OCI-LY1 (cell line): ENCODE data around the gene SLC22A23.

Experiments used
- H2AFZ ChIP-seq: fragments of 200-600 bp; sonication (generic), shearing (Covaris generic); 2 replicates; pipeline ENCODE4 v1.6.0; 2014; ENCODE audit warnings: antibody characterized with exemption, mild to moderate bottlenecking, low read length
- H3F3A ChIP-seq: fragments of 200-600 bp; sonication (generic), shearing (Covaris generic); 2 replicates; pipeline ENCODE4 v1.6.0; 2014; ENCODE audit warnings: mild to moderate bottlenecking, antibody characterized with exemption, low read length, moderate library complexity; ENCODE audit not compliant: insufficient read depth
- H3K27ac ChIP-seq: fragments of 200-600 bp; sonication (generic); 2 replicates; pipeline ENCODE4 v1.5.1; 2014; ENCODE audit warnings: low read length, mixed run types, mild to moderate bottlenecking, low read depth; ENCODE audit not compliant: poor library complexity, severe bottlenecking
- H3K27me3 ChIP-seq: fragments of 200-600 bp; sonication (generic); 2 replicates; pipeline ENCODE4 v1.6.0; 2014; ENCODE audit warnings: antibody characterized with exemption, mild to moderate bottlenecking, low read length, moderate library complexity; ENCODE audit not compliant: insufficient read depth
- H3K36me3 ChIP-seq: fragments of 200-600 bp; sonication (generic); 2 replicates; pipeline ENCODE4 v1.6.1; 2014; ENCODE audit warnings: mild to moderate bottlenecking, antibody characterized with exemption, low read length, moderate library complexity, mixed read lengths; ENCODE audit not compliant: insufficient read depth
- H3K4me1 ChIP-seq: fragments of 200-600 bp; sonication (generic); 2 replicates; pipeline ENCODE4 v1.5.1; 2014; ENCODE audit warnings: mild to moderate bottlenecking, low read length, moderate library complexity; ENCODE audit not compliant: insufficient read depth, severe bottlenecking
- H3K4me2 ChIP-seq: fragments of 200-600 bp; sonication (generic), shearing (Covaris generic); 2 replicates; pipeline ENCODE4 v1.6.1; 2014; ENCODE audit warnings: low read length
- H3K4me3 ChIP-seq: fragments of 200-600 bp; sonication (generic); 2 replicates; pipeline ENCODE4 v1.5.1; 2014; ENCODE audit warnings: low read length, low read depth, mild to moderate bottlenecking, mixed read lengths; ENCODE audit not compliant: poor library complexity, severe bottlenecking
- H3K79me2 ChIP-seq: fragments of 200-600 bp; shearing (Covaris generic); 2 replicates; pipeline ENCODE4 v1.6.1; 2016; ENCODE audit warnings: mixed run types, low read length, mixed read lengths; ENCODE audit not compliant: insufficient read depth
- H3K9ac ChIP-seq: fragments of 200-600 bp; sonication (generic), shearing (Covaris generic); 2 replicates; pipeline ENCODE4 v1.6.1; 2014; ENCODE audit warnings: mild to moderate bottlenecking, low read length, mixed read lengths
- H3K9me2 ChIP-seq: fragments of 200-600 bp; sonication (generic), shearing (Covaris generic); 2 replicates; pipeline ENCODE4 v1.6.1; 2014; ENCODE audit warnings: low read depth, mild to moderate bottlenecking, low read length, mixed read lengths
- H3K9me3 ChIP-seq: fragments of 200-600 bp; shearing (Covaris generic); 2 replicates; pipeline ENCODE4 v1.6.1; 2014; ENCODE audit warnings: low read length, mixed read lengths
- H4K20me1 ChIP-seq: fragments of 200-600 bp; sonication (generic), shearing (Covaris generic); 2 replicates; pipeline ENCODE4 v1.6.0; 2016; ENCODE audit warnings: mild to moderate bottlenecking, low read length; ENCODE audit not compliant: insufficient read depth
- EZH2 ChIP-seq: fragments of 200-600 bp; sonication (generic), shearing (Covaris generic); IDR thresholded peaks from 2 replicates; pipeline ENCODE4 v1.8.0; 2017; ENCODE audit warnings: borderline replicate concordance, mixed run types, mild to moderate bottlenecking, antibody characterized with exemption, low read length, moderate library complexity, mixed read lengths
- TF ChIP-seq, protein P1 (sequence below): fragments of 200-600 bp; sonication (generic), shearing (Covaris generic); IDR thresholded peaks from 2 replicates; pipeline ENCODE4 v1.5.1; 2017; ENCODE audit warnings: mild to moderate bottlenecking, antibody characterized with exemption, low read length, moderate library complexity, mixed read lengths

SLC22A23 gene

DNA sequence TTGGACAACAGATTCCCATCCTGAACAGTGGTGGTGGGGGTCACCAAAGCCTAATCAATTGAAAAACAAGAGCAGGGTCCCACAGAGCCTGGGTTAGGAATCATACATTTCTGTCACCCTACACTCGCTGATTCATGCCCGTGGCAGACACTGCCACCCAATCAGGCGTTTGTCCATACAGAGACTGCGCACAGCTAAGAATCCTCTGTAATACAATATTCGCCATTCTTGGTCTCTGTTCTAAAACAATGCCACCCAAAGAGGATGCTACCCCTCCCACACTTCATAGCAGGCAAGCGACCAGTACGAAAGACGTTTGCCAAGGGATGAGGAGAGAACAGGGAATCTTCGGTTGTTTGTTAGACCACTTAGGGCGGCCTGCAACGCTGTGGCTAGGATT, 28.1 kb upstream of the SLC22A23 start:
- no peak overlapping the region for H2AFZ ChIP-seq
- no peaks in the 10 kb centered on the region for H4K20me1 ChIP-seq
- H3K4me2 ChIP-seq, result no peak overlapping the region
- H3K4me3 ChIP-seq, result no peak overlapping the region
- H3K27ac ChIP-seq, result no peak overlapping the region
- TF ChIP-seq EZH2, result no peak
- TF ChIP-seq, protein P1, sequence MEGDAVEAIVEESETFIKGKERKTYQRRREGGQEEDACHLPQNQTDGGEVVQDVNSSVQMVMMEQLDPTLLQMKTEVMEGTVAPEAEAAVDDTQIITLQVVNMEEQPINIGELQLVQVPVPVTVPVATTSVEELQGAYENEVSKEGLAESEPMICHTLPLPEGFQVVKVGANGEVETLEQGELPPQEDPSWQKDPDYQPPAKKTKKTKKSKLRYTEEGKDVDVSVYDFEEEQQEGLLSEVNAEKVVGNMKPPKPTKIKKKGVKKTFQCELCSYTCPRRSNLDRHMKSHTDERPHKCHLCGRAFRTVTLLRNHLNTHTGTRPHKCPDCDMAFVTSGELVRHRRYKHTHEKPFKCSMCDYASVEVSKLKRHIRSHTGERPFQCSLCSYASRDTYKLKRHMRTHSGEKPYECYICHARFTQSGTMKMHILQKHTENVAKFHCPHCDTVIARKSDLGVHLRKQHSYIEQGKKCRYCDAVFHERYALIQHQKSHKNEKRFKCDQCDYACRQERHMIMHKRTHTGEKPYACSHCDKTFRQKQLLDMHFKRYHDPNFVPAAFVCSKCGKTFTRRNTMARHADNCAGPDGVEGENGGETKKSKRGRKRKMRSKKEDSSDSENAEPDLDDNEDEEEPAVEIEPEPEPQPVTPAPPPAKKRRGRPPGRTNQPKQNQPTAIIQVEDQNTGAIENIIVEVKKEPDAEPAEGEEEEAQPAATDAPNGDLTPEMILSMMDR, result no peak
- peaks cover 3% of the 10 kb centered on the region; the same call in 1 of the 2 replicates for H3K9me3 ChIP-seq
- H3K4me1 ChIP-seq, result no peaks in the 10 kb centered on the region
- no peaks in the 10 kb centered on the region for H3F3A ChIP-seq
- no peaks in the 10 kb centered on the region for H3K9me2 ChIP-seq
- H3K27me3 ChIP-seq, result peaks cover 5% of the 10 kb centered on the region
- no peaks in the 10 kb centered on the region for H3K36me3 ChIP-seq
- H3K9ac ChIP-seq, result no peak overlapping the region
- no peaks in the 10 kb centered on the region for H3K79me2 ChIP-seq

DNA sequence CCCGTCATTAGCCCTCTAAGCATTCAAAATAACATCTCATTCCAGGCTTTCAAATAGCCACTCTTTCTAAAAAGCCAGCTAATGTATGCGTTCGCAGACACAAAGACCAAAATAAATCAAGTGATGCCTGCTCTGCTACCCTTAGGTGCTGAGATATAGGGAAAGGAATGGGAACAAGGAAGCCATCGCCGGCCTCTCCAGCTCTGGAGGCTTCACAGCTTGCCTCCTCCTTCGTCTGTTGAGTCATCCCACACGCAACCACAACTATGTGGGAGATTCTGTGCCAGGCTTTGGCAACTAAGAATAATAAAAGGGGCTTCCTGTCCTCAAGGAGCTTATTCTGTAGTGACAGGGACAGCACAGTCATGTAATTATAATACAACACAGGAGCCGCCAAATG, 27.3 kb upstream of the SLC22A23 start:
- TF ChIP-seq EZH2, result no peak
- TF ChIP-seq, protein P1, result no peak
- H3K4me1 ChIP-seq, result no peaks in the 10 kb centered on the region

GRCh38 chr6:3483675-3484074, 26.8 kb upstream of the SLC22A23 start:
- H3K4me2 ChIP-seq, result no peak overlapping the region
- no peak overlapping the region for H3K27ac ChIP-seq
- no peak for TF ChIP-seq EZH2
- TF ChIP-seq, protein P1, result no peak

More for the DNA sequence above, 27.3 kb upstream of the SLC22A23 start:
- H3K4me2 ChIP-seq, result no peak overlapping the region
- H3K4me3 ChIP-seq, result no peak overlapping the region
- H3K79me2 ChIP-seq, result no peaks in the 10 kb centered on the region
- no peak overlapping the region for H3K27ac ChIP-seq
- no peaks in the 10 kb centered on the region for H3K9me2 ChIP-seq
- H3K36me3 ChIP-seq, result no peaks in the 10 kb centered on the region
- H4K20me1 ChIP-seq, result no peaks in the 10 kb centered on the region
- H3K9me3 ChIP-seq, result peaks cover 3% of the 10 kb centered on the region; the same call in 1 of the 2 replicates
- no peak overlapping the region for H3K9ac ChIP-seq
- no peaks in the 10 kb centered on the region for H3F3A ChIP-seq
- no peak overlapping the region for H2AFZ ChIP-seq
- H3K27me3 ChIP-seq, result peaks cover 5% of the 10 kb centered on the region

More at GRCh38 chr6:3483675-3484074, 26.8 kb upstream of the SLC22A23 start:
- Histone ChIP-seq H3K9ac (no peak overlapping the region), H4K20me1 (no peaks in the 10 kb centered on the region), H3K4me3 (no peak overlapping the region), H3K27me3 (peaks cover 5% of the 10 kb centered on the region), H3F3A (no peaks in the 10 kb centered on the region), H3K9me2 (no peaks in the 10 kb centered on the region), H3K9me3 (peaks cover 3% of the 10 kb centered on the region; the same call in 1 of the 2 replicates), H3K36me3 (no peaks in the 10 kb centered on the region), H2AFZ (no peak overlapping the region), H3K79me2 (no peaks in the 10 kb centered on the region), H3K4me1 (no peaks in the 10 kb centered on the region)
